Measurements from ENCODE around the gene WNT7B.

Gene WNT7B

GRCh38 chr22:45887202-45888131 is 89.5 kb downstream of the WNT7B start:
- no peak for DNase-seq (ENCODE audit: low read depth)

DNA sequence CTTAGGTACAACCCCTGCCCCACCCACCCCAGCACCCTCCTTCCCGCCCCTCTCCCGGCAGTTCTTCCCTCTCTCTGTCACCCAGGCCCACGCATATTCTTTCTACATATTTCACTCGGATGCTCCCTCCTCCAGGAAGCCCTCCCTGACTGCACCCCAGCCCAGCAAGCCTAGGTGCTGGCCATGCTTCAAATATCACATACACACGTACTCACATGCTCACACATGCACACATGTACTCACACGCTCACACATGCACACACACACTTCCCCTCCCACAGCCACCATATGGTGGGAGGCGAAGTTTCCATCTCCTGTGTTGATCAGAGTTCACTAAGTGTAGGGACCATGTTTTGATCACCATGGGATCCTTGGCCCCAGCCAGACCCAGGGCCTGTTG is 90.4 kb downstream of the WNT7B start:
- no peak for DNase-seq (ENCODE audit: low read depth)
- no peak overlapping the region for H3K4me3 ChIP-seq (ENCODE audit: control insufficient read depth, low read depth, low read length)
- no peak for TF ChIP-seq CTCF (conservative IDR thresholded peaks at IDR 0.05; ENCODE audit: control insufficient read depth, insufficient read depth, low read depth, low read length)

More at GRCh38 chr22:45887202-45888131, 89.5 kb downstream of the WNT7B start:
- no peak for TF ChIP-seq CTCF (conservative IDR thresholded peaks at IDR 0.05; ENCODE audit: control insufficient read depth, insufficient read depth, low read depth, low read length)
- H3K4me3 ChIP-seq (ENCODE audit: control insufficient read depth, low read depth, low read length), result no peak overlapping the region

GRCh38 chr22:45885941-45886395 is 91.0 kb downstream of the WNT7B start:
- DNase-seq (ENCODE audit: low read depth), result no peak
- no peak for TF ChIP-seq CTCF (conservative IDR thresholded peaks at IDR 0.05; ENCODE audit: control insufficient read depth, insufficient read depth, low read depth, low read length)
- no peak overlapping the region for H3K4me3 ChIP-seq (ENCODE audit: control insufficient read depth, low read depth, low read length)

DNA sequence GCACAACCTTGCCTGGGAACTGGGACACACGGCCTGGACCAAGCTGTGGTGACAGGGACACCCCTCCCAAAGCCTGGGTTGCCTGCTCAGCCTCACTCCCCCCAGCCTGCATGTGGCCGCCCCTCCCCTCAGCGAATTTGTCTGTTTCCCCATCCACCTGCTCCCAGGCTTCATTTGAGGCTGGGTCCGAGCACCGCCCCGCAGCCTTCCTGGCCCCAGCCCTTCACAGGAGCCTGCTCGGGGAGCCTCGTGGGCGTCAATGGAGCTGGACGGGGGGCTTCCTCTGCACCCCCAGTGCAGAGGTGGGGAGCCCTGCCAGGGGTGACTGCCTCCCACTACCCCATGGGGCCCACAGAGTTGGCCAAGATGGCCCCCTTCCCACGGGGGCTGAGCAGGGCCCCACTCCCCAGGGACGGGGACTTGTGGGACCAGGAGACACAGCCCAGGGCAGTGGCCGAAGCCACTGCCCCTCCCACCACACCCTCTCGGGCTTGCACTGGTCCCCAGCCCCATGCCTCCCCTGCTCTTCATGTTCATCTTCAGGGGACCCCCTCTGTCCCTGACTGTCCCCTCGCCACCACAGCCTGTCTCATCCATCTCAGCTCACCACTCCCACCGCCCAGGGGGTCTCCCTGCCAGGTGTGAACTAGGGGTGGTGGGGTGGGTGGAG is 91.7 kb downstream of the WNT7B start:
- TF ChIP-seq CTCF (conservative IDR thresholded peaks at IDR 0.05; ENCODE audit: control insufficient read depth, insufficient read depth, low read depth, low read length), result no peak
- no peak overlapping the region for H3K4me3 ChIP-seq (ENCODE audit: control insufficient read depth, low read depth, low read length)
- DNase-seq (ENCODE audit: low read depth), result no peak

DNA sequence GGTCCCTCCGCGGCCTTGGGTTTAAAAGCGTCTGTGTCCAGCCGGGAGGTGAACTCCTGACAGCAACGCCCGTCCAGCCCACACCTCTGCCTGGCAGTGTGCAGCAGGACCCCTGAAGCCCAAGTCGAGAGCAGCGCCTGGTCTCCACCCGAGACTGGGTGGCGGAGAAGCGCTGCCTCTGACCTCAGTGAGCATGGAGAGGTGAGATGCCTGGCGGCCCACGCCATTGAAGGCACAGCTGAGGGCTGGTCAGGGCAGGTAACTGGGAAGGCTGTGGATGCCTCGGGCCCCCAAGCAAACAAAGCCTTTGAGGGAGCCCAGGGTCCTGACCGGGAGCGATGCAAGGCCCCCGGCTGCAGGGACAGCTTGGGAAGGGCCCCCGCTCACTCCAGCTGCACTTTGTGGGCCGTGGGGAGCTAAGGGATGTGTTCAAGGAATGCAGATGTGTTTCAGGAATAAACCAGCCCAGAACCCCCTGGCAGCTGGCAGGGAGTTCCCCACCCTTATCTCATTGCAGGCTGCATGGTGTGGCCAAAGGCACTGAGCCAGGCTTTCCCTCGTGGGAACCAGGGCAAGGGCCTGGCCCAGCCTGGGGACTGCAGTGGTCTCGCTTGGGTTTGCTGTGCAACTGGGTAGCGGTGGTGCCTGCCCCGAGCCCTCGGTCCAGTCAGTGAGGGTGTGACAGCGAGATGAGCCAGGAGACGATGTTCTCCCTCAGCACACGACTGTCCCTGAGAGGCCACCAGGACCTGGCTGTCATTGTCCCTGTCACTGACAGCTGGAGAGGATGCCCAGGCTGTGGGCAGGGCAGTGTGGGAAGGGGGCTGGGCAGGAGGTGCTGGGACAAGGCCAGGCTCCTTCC is 92.5 kb downstream of the WNT7B start:
- TF ChIP-seq CTCF (conservative IDR thresholded peaks at IDR 0.05; ENCODE audit: control insufficient read depth, insufficient read depth, low read depth, low read length), result no peak
- H3K4me3 ChIP-seq (ENCODE audit: control insufficient read depth, low read depth, low read length), result no peak overlapping the region
- no peak for DNase-seq (ENCODE audit: low read depth)

GRCh38 chr22:45883811-45884170 is 93.2 kb downstream of the WNT7B start:
- TF ChIP-seq CTCF (conservative IDR thresholded peaks at IDR 0.05; ENCODE audit: control insufficient read depth, insufficient read depth, low read depth, low read length), result no peak
- no peak for DNase-seq (ENCODE audit: low read depth)
- H3K4me3 ChIP-seq (ENCODE audit: control insufficient read depth, low read depth, low read length), result no peak overlapping the region
